GM21786 (cell line): ENCODE measurements around the gene INSYN2B.
A peak's percentile ranks its signal among the peaks of the same experiment; 100 is the strongest.
"Not testable (repeated sequence)": the region's sequence is repeated elsewhere in the genome, so short reads cannot be mapped to it uniquely, and the experiment has no call there.

Experiments
- ATAC-seq: cut with Tn5 transposase; IDR thresholded peaks from one replicate; pipeline ENCODE4 v1.9.1; 2021; ENCODE audit not compliant: unreplicated experiment

Gene INSYN2B

DNA sequence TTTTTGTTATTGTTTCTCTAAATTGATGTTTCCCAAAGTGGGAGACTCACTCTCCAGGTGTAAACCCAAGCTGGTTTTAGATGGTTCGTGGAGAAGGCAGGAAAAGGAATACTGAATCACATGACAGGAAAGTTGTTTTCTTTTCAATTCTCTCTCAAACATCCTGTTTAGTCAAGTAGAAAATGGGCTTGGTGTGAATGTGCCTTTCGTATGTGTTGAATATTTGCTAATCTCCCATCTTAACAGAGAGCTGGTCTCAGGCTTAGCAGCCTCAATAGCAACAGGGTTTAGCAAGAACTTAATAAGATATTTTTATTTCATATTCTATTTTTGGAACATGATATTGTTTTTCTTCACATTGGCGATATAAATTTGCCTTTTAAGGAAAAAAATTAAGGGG lies 119.7 kb downstream of the INSYN2B start:
- ATAC-seq = peak; percentile 67

DNA sequence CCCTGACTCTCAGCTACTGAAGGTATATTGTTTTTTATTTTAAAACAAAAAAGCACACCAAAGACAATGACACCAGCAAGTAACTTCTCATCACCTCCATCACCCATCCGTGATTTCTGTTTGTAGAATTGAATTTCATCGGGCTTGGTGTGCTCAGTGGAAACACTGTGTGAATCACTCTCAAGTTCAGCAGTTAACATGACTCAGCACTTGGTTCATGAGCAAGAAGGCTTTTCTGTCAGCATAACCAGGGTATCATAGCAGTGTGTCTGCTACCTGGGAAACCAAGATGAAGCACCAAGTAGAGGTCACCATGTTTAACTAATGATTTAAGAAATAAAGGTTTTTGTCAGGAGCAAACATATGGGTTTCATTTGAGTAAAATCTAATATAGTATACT lies 123.7 kb downstream of the INSYN2B start:
- ATAC-seq = no peak

DNA sequence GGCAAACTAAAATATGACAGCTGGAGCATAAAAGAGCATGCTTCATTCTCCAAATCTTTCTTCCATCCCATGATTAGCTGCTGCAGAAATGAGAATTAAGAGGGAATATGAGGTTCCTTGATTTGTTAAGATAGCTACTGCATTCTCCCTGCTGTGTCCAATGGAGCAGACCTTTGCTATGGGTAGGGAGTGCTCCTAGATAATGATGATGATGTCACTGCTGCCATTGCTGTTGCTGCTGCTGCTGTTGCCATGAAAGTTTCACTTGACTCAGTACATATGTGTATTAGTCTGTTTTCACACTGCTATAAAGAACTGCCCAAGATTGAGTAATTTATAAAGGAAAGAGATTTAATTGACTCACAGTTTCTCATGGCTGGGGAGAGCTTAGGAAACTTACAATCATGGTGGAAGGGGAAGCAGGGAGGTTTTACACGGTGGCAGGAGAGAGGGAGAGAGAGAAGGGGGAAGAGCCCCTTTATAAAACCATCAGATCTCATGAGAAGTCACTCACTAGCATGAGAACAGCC lies 128.9 kb downstream of the INSYN2B start:
- no peak for ATAC-seq

DNA sequence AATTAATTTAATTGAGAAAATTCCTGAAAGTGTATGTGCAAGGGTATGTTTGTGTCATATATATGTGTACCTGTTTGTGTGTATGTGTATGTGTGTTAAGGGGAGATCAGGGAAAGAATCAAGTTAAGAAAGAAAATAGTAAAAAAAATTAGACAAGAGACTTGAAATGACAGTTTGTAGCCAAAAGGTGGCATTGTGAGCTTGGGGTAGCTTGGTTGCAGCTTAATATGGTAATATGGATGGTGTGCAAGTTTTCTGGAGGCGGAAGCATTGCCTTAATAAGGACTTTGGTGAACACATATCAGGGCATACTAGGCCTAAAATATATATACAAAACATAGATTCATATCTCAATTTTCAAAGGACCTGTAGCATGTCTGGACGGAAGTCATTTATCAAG lies 129.9 kb downstream of the INSYN2B start:
- ATAC-seq = no peak

DNA sequence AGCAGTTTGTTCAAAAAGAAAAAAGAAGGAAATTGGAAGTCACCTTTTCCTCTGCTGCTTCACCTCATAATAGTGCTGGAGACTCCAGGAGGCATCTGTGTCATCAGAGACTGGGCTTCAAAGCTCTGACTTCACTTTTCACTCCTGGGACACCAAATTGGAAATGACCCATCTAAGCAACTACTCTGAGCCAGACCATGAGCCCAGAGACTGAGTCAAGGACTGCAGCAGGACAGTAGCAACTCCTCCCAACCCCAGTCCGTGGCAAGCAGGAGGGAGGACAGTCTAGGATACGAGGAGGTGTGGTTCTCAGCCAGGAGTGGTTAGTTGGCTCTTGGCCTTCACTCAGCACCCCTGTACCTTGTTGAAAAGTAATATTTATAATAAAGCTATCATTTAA lies 131.5 kb downstream of the INSYN2B start:
- ATAC-seq = no peak

DNA sequence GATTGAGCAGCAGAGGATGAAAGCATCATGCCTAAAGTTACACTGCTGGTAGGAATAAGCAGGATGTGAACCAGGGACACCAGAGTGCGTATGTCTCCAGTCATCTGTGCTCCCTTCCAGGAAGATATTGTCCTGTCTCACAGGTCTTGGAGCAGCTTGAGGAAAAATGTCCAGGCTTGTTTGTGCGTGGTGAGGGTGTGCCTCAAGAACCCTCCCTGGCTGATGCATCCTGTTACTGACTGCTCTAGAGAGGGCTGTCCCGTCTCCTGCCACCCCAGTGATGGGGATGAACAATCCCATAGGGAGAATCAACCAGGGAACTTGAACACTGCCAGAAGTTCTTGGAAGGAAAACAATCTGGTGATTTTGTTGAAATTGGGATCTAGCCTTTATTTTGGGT lies 132.0 kb downstream of the INSYN2B start:
- ATAC-seq = no peak

DNA sequence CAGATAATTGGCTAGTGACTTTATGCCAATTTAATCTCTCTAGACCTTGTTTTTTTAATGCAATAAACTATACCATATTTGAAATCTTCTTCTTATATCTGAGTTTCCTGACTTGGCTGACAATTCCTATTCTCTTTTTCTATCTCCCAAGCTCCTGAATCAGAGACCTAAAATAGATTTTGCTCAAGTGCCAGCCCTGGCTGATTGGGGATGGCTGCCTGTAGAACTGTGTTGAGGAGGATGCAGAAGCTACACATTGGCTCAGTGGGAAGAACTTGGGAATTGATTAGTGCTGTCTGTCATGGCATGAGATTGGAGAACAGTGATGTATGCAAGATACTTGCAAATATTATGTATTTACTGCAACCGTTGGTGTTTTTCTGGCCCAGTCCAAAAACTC lies 132.8 kb downstream of the INSYN2B start:
- no peak for ATAC-seq

DNA sequence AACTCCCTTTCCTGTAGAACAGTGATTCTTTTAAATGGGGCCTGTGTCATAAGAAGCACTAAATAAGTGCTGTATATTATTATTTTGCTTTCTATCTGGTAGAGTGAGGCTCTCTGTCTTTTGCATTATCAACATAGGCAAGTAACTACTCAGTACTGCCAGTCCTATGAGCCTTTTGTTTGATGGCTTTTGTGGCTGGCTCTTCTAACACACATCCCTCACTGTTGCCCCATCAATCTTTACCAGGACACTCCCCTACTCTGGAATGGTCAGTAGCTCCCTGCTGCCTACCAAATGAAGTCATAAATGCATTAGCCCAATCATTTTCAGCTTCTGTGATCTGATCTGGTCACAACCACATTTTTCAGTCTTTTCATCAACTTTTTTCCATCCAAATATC lies 137.6 kb downstream of the INSYN2B start:
- ATAC-seq = no peak

DNA sequence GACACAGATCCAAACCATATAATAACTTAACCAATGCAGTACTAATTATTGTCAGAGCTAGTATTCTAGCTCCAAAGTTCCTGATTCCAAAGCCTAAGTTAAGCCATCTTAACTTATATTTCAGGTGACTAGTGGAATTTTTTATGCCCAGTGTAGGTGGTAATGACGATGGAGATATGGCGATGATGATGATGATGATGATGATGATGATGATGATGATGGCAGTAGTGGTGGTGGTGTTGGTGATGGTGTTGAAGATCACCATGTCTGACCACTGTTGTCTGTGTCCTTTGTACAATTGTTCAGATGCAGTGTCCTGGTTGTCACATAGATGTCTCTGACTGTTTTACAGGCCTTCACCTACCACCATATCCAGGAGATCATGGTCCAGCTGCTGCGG lies 139.9 kb downstream of the INSYN2B start:
- ATAC-seq = no peak

DNA sequence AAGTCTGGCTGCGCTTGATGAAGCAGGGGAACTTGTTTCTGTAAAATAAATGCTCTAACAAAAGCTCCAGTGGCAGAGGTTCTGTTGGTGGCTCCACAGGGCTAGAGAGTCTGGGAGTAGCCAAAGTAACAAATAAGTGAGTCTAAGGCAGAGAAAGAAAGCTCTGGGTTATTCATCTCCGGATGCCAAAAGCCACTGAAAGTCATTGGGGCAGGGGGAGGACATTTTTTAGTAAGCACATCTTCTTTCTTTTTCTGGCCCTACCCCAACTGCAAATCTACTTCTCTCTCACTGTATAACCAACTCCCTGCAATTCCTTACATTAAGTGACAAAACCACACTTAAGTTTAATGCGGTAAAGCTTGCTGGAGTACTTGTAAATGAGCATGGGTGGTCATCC lies 141.6 kb downstream of the INSYN2B start:
- ATAC-seq = peak; percentile 93

DNA sequence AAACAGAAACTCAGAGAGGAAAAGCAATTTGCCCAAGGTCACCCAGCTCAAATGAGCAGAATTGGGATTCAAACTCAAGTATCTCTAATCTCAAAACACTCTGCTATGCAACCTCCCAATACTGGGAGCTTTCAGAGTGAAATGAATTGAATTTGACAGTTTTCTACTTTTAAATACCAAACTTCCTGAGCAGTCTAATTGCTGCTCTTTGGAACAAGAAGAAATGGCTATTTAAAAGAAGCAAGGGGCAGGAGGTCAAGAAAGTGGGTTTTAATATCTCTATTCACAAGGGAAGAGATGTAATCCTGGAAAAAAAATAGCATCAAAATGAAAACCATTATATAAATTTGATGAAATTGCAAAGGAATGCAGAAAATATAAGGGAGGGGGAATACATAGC lies 142.6 kb downstream of the INSYN2B start:
- no peak for ATAC-seq

DNA sequence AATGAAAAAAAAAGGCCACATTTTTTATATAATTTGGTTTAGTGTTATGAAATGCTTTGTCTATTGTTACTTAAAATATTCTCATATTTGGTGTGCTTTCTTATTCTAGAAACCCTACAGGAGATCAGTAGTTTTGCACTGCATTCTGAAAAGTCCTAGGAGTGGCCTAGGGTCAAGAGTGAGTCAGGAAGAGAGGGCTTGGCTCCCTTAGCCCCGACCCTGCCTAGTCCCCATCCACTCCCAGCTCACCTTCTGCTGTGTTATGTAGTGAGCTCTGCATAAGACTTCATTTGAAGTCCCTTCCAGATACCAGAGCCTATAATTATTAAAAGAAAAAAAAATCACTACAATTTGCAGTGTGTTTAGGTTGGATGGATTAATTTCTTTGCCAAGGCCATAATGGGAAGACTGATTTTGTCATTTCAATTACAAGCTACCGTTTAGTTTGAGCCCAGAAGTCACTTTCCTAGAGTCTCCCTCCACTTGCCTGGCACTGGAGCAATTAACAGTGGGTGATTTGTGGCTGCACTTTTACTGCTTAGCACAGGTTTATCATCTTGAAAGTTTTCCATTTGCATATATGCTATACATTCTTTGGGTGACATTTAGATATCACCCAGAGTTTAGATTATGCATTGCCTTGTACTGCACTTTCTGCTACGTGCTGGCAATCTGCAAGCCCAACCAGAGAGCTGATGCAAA lies 143.3 kb downstream of the INSYN2B start:
- no peak for ATAC-seq

DNA sequence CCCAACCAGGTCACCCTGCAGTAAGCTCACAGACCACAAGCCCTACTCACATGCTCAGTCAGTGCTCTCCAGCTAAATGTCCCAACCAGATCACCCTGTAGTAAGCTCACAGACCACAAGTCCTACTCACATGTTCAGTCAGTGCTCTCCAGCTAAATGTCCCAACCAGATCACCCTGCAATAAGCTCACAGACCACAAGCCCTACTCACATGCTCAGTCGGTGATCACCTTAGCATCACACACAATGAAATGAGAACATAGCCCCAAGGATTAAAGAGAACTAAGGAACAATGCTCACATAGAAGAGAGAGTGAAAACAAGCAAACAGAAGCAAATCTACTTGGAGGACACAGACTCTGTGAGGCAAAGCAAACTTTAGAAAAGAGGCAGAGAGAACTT lies 145.8 kb downstream of the INSYN2B start:
- not testable (repeated sequence) for ATAC-seq

DNA sequence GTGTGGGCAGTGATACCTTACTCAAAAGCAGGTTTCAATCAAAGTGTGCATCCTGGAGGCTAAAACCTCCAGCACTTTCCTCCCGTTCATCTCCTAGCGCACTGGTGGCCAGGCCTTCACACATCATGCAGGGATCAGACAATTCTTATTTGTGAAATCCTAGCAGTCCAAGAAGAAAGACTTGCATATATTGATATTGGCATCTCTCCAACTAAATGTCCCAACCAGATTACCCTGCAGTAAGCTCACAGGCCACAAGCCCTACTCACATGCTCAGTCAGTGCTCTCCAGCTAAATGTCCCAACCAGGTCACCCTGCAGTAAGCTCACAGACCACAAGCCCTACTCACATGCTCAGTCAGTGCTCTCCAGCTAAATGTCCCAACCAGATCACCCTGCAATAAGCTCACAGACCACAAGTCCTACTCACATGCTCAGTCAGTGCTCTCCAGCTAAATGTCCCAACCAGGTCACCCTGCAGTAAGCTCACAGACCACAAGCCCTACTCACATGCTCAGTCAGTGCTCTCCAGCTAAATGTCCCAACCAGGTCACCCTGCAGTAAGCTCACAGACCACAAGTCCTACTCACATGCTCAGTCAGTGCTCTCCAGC lies 146.5 kb downstream of the INSYN2B start:
- ATAC-seq = not testable (repeated sequence)

DNA sequence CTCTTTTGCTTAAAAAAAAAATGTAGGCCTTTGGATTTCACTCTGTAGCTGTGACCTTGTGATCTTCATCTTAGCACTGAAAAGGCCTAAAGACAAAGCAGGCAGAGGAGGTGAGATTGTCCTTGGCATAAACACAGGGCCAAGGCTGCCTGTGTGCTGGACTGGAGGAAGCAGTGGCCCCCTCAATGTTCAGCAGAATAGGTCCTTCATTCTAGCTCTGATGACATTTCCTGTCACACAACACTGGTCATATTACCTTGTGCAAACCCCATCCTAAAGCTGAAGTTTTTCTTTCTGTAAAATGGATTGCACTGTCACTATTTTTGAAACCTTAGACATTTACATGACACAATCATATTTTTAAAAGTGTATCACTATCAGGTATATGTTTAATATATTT lies 147.4 kb downstream of the INSYN2B start:
- ATAC-seq = no peak

DNA sequence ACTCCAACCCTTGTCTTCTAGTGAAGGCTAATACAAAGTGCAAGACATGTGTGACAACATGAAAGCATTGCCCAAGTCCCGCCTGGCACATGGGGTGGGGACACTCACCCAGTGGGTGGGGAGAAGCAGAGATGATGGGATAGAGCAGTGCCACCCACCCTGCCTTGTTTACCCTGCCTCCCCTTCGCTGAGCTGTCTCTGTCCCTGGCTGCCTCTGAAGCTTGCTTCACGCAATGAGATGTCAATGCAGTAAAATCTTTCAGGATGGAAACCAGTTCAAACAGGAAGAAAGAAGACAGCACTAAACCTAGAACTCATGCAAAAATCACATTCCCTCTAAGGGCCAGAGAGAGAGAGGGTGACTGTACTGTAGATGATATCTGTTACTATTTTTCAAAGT lies 148.0 kb downstream of the INSYN2B start:
- no peak for ATAC-seq

DNA sequence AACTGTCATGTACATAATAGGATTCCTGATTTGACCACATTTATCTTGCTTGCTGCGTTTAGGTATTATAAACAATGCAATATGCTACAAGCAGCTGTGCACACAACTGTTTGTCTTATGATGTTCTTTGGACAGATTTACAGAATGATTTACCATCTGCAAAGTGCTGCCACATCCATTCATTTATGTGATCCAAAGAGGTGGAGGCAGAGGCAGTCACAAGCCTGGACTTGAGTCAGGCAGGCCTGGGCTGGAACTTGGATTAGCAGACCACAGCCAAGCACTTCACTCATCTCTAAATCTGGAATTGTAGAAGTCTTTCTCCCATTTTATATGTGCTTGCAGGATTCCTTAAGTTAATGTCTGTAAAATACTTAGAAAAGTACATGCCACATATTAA lies 149.0 kb downstream of the INSYN2B start:
- ATAC-seq = no peak

DNA sequence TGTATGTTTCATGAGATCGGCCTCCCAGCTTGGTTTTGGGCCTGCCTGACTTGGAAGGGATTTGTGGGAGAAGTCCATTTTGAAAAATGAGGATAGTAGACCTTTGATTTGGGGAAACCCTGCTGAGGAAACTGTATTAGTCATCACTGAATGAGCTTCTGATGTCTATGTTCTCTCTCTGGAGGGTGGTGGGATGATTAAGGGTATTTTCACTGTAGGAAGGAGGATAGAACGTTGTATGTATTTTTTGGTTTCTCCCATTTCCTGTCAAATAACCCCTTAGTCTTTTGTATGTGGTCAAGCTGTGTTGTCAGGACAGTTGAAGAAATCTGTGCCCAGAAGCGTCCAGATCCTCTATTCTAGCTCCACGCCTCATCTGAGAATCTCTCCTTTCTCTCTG lies 151.9 kb downstream of the INSYN2B start:
- ATAC-seq = peak; percentile 47

DNA sequence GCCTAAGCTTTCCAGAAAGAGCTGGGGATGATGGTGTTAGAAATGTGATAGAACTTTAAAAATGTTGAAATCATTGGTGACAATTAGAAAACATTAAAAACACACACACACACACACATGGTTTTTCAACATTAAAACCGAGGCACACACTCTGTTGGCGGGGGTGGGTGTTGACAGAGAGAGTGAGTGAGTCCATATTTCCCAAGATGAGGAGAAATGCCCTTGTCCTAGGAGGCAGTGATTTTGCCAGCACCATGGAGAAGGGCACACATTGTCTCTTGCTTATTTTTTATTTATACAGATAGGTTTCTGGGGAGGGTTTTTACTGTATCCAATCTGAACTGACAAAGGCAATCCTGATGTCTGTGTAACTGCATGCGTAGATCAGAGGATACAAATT lies 152.5 kb downstream of the INSYN2B start:
- ATAC-seq = no peak

DNA sequence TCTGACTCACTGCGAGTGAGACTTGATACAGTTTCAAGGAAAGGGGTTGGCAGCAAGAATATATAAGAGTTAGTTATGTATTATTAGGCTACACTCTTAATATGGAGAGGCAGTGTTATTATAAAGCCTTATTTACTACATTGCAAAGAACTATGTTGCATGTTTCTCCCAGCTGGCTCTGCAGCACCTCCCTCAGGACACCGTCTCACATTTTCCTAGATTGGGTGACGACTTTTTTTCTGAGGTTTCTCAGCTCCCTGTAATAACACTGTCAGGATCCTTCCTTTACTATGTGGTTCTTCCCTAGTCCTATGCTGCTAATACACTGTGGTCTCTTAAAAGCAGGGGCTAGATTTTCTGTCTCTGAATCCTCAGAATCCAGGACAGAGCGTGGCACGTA lies 153.7 kb downstream of the INSYN2B start:
- no peak for ATAC-seq

DNA sequence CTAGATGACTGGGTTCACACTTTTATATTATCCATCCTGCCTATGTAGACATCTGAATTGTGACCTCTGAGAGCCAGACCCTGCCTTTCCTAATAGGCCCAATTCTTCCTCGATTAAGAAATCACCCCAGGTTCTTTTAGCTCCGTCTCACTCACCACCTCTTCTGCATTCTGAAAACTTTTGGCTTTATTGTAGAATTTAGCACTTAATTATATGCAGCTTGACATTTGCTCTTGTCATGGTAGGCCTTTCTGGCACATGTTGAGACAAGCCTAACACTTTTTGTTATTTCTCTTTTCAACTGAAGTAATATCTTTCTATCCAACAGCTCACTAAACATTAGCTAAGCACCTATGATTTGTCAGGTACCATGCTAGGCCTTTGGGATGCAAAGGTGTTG lies 163.3 kb downstream of the INSYN2B start:
- ATAC-seq = no peak

DNA sequence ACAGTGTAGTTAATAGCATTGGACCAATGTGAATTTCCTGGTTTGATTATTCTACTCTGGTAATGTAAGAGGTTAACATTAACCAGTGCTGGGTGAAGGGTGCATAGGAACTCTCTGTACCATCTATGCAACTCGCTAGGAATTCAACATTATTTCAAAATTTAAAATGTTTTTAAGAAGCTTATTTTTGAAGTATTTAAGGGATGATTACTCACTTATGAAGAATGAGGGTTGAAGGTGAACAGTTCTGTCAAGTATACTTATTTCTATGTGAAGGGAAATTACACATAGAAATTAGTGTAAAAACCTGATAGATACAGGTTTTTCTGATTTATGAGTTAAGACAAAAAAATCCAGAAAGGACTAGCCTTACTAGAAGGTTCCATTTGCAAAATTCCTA lies 165.8 kb downstream of the INSYN2B start:
- no peak for ATAC-seq
